ENCODE data around the gene ALCAM.

ALCAM gene

GRCh38 chr3:105523501-105523900 is 156.8 kb downstream of the ALCAM start:
- TF ChIP-seq, protein P1, sequence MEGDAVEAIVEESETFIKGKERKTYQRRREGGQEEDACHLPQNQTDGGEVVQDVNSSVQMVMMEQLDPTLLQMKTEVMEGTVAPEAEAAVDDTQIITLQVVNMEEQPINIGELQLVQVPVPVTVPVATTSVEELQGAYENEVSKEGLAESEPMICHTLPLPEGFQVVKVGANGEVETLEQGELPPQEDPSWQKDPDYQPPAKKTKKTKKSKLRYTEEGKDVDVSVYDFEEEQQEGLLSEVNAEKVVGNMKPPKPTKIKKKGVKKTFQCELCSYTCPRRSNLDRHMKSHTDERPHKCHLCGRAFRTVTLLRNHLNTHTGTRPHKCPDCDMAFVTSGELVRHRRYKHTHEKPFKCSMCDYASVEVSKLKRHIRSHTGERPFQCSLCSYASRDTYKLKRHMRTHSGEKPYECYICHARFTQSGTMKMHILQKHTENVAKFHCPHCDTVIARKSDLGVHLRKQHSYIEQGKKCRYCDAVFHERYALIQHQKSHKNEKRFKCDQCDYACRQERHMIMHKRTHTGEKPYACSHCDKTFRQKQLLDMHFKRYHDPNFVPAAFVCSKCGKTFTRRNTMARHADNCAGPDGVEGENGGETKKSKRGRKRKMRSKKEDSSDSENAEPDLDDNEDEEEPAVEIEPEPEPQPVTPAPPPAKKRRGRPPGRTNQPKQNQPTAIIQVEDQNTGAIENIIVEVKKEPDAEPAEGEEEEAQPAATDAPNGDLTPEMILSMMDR (IDR thresholded peaks at IDR 0.05; ENCODE audit: low read depth, low read length), result no peak
- no peak overlapping the region for H3K4me3 ChIP-seq (ENCODE audit: low read depth, low read length)
- no peak for DNase-seq (ENCODE audit: low read depth, low spot score)
- in situ Hi-C loops (cut with HindIII; ENCODE audit: low sequenced_read_pairs), result no loop called here

- TF ChIP-seq, protein P1 (IDR thresholded peaks at IDR 0.05; ENCODE audit: low read depth, low read length), result no peak
- no peak overlapping the region for H3K4me3 ChIP-seq (ENCODE audit: low read depth, low read length)
- in situ Hi-C loops (cut with HindIII; ENCODE audit: low sequenced_read_pairs), result no loop called here
- DNase-seq (ENCODE audit: low read depth, low spot score), result no peak
Measured at GRCh38 chr3:105525531-105525930, 158.8 kb downstream of the ALCAM start.

DNA sequence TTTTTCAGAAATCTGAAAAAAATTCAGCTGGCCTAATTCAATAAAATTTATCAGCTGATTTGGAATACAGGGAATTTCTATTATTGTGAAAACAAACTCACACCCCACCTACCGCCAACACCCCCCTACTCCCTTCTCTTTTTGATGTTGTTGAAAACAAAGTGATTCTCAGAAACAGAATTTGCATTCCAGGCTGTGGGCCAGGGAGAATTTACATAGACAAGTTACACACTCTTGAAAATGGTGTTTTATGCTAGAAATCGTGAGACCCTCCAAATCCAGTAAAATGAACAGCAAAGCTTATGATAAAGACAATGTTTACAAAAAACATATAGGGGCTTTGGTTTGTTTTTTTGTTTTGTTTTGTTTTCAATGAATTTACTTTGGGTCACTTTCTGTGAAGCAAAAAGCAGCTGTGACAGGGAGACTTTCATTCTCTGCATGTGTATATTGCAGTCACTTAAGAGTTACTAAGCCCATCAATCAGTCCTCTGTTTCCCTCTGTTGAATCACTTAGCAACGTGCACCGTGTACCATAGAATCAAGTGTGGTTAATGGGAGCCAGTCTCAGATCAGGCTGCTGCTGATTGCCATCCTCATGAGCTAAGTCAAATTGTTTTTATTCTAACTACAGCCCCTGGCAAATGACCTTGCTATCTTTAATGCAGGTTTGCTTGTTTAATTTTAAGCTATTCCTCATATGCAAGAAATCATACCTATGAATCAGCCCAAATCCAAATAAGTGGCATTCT is 159.8 kb downstream of the ALCAM start:
- peak; percentile 49 for DNase-seq (ENCODE audit: low read depth, low spot score)
- in situ Hi-C loops (cut with HindIII; ENCODE audit: low sequenced_read_pairs), result no loop called here
- TF ChIP-seq, protein P1 (IDR thresholded peaks at IDR 0.05; ENCODE audit: low read depth, low read length), result no peak
- no peak overlapping the region for H3K4me3 ChIP-seq (ENCODE audit: low read depth, low read length)

DNA sequence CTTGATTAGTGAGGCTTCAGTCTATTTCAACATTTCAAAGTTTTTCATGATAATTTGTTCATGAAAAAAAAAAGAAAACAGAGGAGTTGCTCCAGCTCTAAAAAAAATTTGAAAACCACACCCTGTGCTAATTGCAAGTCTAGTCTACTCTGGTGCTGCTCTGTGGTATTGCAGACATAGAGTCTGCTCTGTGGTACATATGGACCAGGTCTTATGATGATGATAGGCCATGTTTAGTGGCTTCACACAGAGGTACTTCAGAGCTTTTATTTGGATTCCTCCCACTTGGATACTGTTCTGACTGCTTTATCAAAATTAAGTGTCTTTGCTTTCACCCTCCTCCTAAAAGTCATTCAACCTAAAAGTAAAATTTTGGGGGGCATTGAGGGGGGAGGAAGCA is 160.8 kb downstream of the ALCAM start:
- TF ChIP-seq, protein P1 (IDR thresholded peaks at IDR 0.05; ENCODE audit: low read depth, low read length), result no peak
- H3K4me3 ChIP-seq (ENCODE audit: low read depth, low read length), result no peak overlapping the region
- no peak for DNase-seq (ENCODE audit: low read depth, low spot score)
- in situ Hi-C loops (cut with HindIII; ENCODE audit: low sequenced_read_pairs), result no loop called here

- in situ Hi-C loops (cut with HindIII; ENCODE audit: low sequenced_read_pairs), result no loop called here
- H3K4me3 ChIP-seq (ENCODE audit: low read depth, low read length), result no peak overlapping the region
- TF ChIP-seq, protein P1 (IDR thresholded peaks at IDR 0.05; ENCODE audit: low read depth, low read length), result no peak
- peak; percentile 65 for DNase-seq (ENCODE audit: low read depth, low spot score)
Measured at GRCh38 chr3:105527949-105528348, 161.2 kb downstream of the ALCAM start.

DNA sequence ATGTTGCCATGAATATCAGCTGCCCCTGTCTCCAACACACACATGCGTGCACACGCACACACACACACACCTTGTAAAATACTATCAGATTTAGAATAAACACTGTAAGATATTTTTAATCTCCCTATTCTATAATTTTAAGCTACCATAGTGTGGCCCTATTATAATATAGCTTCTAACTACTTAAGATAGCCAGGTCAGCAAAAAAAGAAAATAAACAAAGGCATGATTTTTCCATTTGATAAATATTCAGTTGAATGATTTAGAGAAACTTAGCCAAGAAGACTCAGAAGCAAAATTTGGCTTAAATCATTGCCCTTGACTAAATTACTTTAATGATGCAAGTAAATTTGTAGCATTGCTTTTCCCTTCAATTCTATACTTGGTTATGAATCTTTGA is 162.2 kb downstream of the ALCAM start:
- no peak for DNase-seq (ENCODE audit: low read depth, low spot score)
- no peak overlapping the region for H3K4me3 ChIP-seq (ENCODE audit: low read depth, low read length)
- in situ Hi-C loops (cut with HindIII; ENCODE audit: low sequenced_read_pairs), result no loop called here
- TF ChIP-seq, protein P1 (IDR thresholded peaks at IDR 0.05; ENCODE audit: low read depth, low read length), result no peak

All from astrocyte of the spinal cord (primary cell).